Measurements from ENCODE around the gene PLXNB2. TPM values are rescaled to one million over a fixed set of nuclear protein-coding genes. Genes with fewer than 3 reads are reported as not detected.

PLXNB2 gene
- total and polyA plus RNA-seq, 8 donors, result 89.3 to 216 (median 128) TPM

DNA sequence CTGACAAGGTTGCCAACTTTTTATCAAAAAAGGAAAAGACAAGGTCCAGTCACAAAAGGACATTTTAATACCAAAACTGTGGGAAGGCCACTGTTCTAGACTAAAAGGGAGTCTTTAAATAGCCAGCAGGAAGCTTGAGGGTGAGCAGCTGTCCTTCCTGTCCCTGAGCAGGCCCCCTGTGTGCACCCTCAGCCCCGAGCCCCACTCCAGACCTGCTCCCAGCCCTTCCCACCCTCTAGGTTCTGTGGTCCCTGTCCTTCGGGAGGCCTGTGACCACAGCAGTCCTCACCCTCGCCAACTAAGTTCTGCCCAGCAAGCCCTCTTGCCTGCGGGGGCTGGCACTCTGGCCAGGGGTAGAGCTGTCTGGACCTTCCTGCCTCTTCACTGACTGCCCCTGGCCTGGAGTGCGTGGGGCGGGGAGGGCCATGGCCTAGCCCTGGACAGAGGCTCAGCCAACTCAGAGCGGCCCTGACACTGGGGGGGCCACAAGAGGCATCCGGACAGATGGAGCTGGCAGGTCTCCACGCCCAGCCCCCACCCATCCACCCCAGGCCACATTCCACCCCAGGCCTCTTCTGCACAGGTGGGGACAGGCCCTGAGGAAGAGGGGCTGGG lies 1.6 kb upstream of the PLXNB2 start:
- peaks cover 9 to 15% (median 10%) of the 10 kb centered on the region in 3 donors for H3K4me1 ChIP-seq

DNA sequence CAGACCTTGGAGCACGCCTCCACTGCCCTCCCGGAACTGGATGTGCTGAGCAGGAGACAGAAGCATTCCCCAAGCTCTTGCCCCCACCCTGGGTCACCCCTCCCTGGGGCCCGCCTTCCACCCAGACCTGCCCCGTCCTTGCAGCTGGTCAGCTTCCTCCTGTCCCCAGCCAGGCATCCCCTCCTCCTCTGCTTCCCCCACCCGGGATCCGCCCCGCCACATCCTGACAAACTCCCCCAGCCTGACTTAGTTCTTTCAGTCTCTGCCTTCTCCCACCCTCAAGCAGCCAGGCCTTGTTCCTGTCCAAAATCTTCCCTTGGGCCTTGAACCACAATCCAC lies 1.1 kb upstream of the PLXNB2 start:
- Histone ChIP-seq H3K4me3 (no peak overlapping the region), H3K36me3 (no peaks in the 10 kb centered on the region), H3K9me3 (no peaks in the 10 kb centered on the region), H3K4me1 (peaks cover 9 to 20% (median 10%) of the 10 kb centered on the region in 3 donors), H3K27ac (peak overlapping the region; percentile 26 to 64 (median 33)), H3K27me3 (no peaks in the 10 kb centered on the region)
- DNase-seq, result peak in 3 of 6 donors; percentile 64 to 85 (median 74)
- peak in 2 of 4 donors; percentile 2 to 38 for ATAC-seq
- 56 to 64% methylated on average over 4 to 7 of the region's 7 CpGs for WGBS, 2 donors
- FAIRE-seq, result no peak
- intact Hi-C loops (cut with DNase I), result no loop called here
- TF ChIP-seq, protein P1, sequence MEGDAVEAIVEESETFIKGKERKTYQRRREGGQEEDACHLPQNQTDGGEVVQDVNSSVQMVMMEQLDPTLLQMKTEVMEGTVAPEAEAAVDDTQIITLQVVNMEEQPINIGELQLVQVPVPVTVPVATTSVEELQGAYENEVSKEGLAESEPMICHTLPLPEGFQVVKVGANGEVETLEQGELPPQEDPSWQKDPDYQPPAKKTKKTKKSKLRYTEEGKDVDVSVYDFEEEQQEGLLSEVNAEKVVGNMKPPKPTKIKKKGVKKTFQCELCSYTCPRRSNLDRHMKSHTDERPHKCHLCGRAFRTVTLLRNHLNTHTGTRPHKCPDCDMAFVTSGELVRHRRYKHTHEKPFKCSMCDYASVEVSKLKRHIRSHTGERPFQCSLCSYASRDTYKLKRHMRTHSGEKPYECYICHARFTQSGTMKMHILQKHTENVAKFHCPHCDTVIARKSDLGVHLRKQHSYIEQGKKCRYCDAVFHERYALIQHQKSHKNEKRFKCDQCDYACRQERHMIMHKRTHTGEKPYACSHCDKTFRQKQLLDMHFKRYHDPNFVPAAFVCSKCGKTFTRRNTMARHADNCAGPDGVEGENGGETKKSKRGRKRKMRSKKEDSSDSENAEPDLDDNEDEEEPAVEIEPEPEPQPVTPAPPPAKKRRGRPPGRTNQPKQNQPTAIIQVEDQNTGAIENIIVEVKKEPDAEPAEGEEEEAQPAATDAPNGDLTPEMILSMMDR (IDR thresholded peaks at IDR 0.05), result no peak

More for the DNA sequence above, 1.6 kb upstream of the PLXNB2 start:
- no peak overlapping the region for H3K4me3 ChIP-seq
- 66 to 79% methylated on average over 9 of the region's 9 CpGs for WGBS, 2 donors
- no peaks in the 10 kb centered on the region for H3K27me3 ChIP-seq
- H3K27ac ChIP-seq, result peak overlapping the region in 3 of 4 donors; percentile 33 to 39 (median 33)
- TF ChIP-seq, protein P1 (IDR thresholded peaks at IDR 0.05), result no peak
- peak in 4 of 6 donors; percentile 23 to 79 (median 56) for DNase-seq
- intact Hi-C loops (cut with DNase I), result no loop called here
- no peaks in the 10 kb centered on the region for H3K9me3 ChIP-seq
- FAIRE-seq, result no peak
- no peaks in the 10 kb centered on the region for H3K36me3 ChIP-seq
- no peak for ATAC-seq

DNA sequence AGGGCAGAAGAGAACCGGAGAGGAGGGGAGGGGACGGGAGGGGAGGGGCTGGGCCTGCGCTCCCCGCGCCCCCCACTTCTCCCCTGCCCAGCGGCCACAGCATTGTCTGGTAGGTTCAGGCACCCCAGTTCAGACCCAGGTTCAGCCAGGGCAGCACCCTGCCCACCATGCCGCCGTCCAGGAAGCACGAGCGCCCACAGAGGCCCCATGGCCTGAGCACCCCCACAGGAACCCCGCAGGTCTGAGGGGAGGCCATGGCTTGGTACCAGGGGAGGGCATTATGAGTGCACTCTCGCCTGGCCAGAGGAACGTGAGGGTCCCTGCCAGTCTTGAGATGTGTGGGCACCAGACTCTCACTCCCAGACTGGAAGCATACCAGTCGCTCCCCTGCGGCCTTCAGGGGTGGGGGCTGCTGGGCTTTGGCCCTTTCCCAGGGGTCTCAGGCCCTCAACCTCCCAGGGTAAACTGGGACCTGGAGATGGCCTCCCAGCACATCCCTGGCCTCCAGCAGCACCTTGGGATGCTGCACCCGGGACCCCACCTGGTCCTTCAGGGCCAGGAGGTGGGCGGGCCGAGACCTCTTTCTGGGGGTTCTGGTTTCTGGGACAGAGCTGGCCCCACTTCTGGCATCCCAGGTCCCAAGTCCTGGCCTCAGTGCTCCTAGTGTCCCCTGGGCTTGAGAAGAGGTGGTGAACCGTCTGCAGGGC lies 597 bp upstream of the PLXNB2 start:
- peak in 1 of 4 donors; percentile 0 for ATAC-seq
- no peaks in the 10 kb centered on the region for H3K36me3 ChIP-seq
- WGBS, 2 donors, result 52 to 64% methylated on average over 11 to 19 of the region's 19 CpGs
- no peak for FAIRE-seq
- TF ChIP-seq, protein P1 (IDR thresholded peaks at IDR 0.05), result no peak
- no peak overlapping the region for H3K4me3 ChIP-seq
- H3K27me3 ChIP-seq, result no peaks in the 10 kb centered on the region
- H3K4me1 ChIP-seq, result peaks cover 9 to 25% (median 10%) of the 10 kb centered on the region in 3 donors
- H3K27ac ChIP-seq, result peak overlapping the region; percentile 26 to 64 (median 36)
- intact Hi-C loops (cut with DNase I), result no loop called here
- DNase-seq, result peak in 5 of 6 donors; percentile 40 to 87 (median 56)
- H3K9me3 ChIP-seq, result no peaks in the 10 kb centered on the region

DNA sequence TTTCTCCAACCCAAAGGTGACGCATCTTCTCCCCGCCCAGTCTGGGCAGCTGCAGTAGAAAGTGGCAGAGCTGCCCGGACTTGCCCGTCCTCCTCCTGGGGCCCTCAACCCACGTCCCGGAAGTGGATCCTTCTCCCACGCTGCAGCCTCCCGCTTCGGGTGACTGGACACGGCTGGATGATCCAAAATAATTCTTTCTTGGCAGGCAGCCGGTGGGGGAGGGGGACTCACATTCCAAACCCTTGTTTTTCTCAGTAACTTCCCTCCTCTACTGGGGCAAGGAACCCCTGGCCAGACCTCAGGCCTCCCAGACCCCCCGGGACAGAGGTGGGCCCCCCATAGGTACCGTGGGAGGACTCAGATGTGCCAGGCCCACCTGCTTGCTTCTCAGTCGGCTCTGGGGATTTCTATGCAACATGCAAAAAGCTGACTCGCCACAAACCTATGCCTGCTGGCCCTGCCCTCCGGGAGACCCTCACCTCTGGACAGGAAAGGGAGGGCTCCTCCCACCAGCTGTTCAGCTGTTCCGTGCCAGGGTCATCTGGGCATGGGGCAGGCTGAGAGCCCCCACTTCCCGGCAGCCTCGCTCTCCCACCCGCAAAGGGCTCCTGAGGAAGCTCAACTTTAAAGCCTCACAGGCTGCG lies 1.4 kb downstream of the PLXNB2 start:
- ATAC-seq (peak; percentile 54 to 75 (median 71)), DNase-seq (peak; percentile 75 to 94 (median 88)), FAIRE-seq (no peak)
- 4% methylated on average over 21 of the region's 21 CpGs for WGBS, 2 donors
- TF ChIP-seq, protein P1 (IDR thresholded peaks at IDR 0.05), result no peak
- Histone ChIP-seq H3K4me1 (peaks cover 9 to 41% (median 10%) of the 10 kb centered on the region in 3 donors), H3K36me3 (no peaks in the 10 kb centered on the region), H3K27me3 (no peaks in the 10 kb centered on the region), H3K27ac (peak overlapping the region; percentile 78 to 88 (median 82)), H3K4me3 (peak overlapping the region; percentile 84 to 93 (median 88)), H3K9me3 (no peaks in the 10 kb centered on the region)
- intact Hi-C loops (cut with DNase I), result no loop called here
